HCT116 (cell line): ENCODE results near the gene FGF22. TPM values are rescaled to one million over a fixed set of nuclear protein-coding genes. Genes with fewer than 3 reads are reported as not detected.

ENCODE experiments used
- ATAC-seq: fragments of 200-7000 bp; cut with Tn5 transposase; 2 replicates; pipeline ENCODE4 v1.9.1; 2020; ENCODE audit warnings: mild to moderate bottlenecking, moderate library complexity
- BruUV-seq: library from RNA; stranded (reverse); fragments of 400-500 nt; replicated peaks from 2 replicates; lab custom pipeline; 2021; lab: Mats Ljungman, UMichigan
- CTCF ChIA-PET: fragments of 300-600 bp; sonication (Branson Sonifier 250); formaldehyde crosslinking; loops from one replicate; lab custom pipeline; 2021; ENCODE audit warnings: antibody characterized with exemption; lab: Charles Lee
- POLR2A ChIA-PET: fragments of 300-600, 350-600 bp; sonication (Branson Sonifier 250); formaldehyde crosslinking; loops from one replicate; lab custom pipeline; 2021; ENCODE audit warnings: antibody characterized with exemption; lab: Charles Lee
- RAD21 ChIA-PET, 2 experiments: fragments of 300-600 bp; sonication (Branson Sonifier 250); formaldehyde crosslinking; loops; one replicate each; lab custom pipeline; 2023; ENCODE audit warnings: low total read pairs in 2 of 2; ENCODE audit not compliant: uncharacterized antibody in 2 of 2, unreplicated experiment in 2 of 2, low non-redundant PET in 1 of 2; lab: Charles Lee
- DNase-seq: peaks from one replicate; pipeline ENCODE4 v3.0.0-alpha.2; 2010; ENCODE audit warnings: low read depth, low spot score
- H2AFZ ChIP-seq: fragments of 200-600 bp; shearing (Covaris generic), sonication (generic); 2 replicates; pipeline ENCODE4 v1.6.1; 2017; ENCODE audit warnings: low read depth, mixed run types, mixed read lengths, antibody characterized with exemption, low read length; ENCODE audit not compliant: poor library complexity, severe bottlenecking
- H3K27ac ChIP-seq: 2 replicates; pipeline ENCODE4 v1.5.1; 2012; ENCODE audit warnings: low read depth, low read length
- H3K27me3 ChIP-seq: fragments of 200-600 bp; sonication (generic); 2 replicates; pipeline ENCODE4 v1.6.1; 2016; ENCODE audit warnings: mixed run types, low read length, mixed read lengths; ENCODE audit not compliant: insufficient read depth
- H3K36me3 ChIP-seq, 2 experiments: fragments of 200-500 bp in 1 of 2; fragments of 200-600 bp in 1 of 2; sonication (Bioruptor generic) in 1 of 2; sonication (generic) in 1 of 2; 2 replicates each; pipeline versions ENCODE4 v1.5.1 to v1.6.1; 2014 to 2016; ENCODE audit warnings: low read length in 2 of 2, inconsistent platforms in 1 of 2, mixed read lengths in 1 of 2, mixed run types in 1 of 2; ENCODE audit not compliant: insufficient read depth in 2 of 2, control insufficient read depth in 1 of 2
- H3K4me1 ChIP-seq, 2 experiments: fragments of 200-600 bp in 1 of 2; sonication (generic) in 1 of 2; 2 replicates each; pipeline versions ENCODE4 v1.5.1 to v1.6.1; 2012 to 2017; ENCODE audit warnings: low read length in 2 of 2, inconsistent platforms in 1 of 2, mild to moderate bottlenecking in 1 of 2, mixed read lengths in 1 of 2, mixed run types in 1 of 2, moderate library complexity in 1 of 2; ENCODE audit not compliant: insufficient read depth in 2 of 2, control insufficient read depth in 1 of 2
- H3K4me2 ChIP-seq: fragments of 200-600 bp; sonication (generic); 2 replicates; pipeline ENCODE4 v1.6.1; 2017; ENCODE audit warnings: mixed run types, low read length, mixed read lengths
- H3K4me3 ChIP-seq, 2 experiments: fragments of 200-600 bp in 1 of 2; sonication (generic) in 1 of 2; replicated peaks in 1 of 2; 2 replicates each; pipeline ENCODE4 v1.5.1; 2011 to 2016; ENCODE audit warnings: low read length in 2 of 2, control low read depth in 1 of 2, low read depth in 1 of 2, mild to moderate bottlenecking in 1 of 2, mixed read lengths in 1 of 2, mixed run types in 1 of 2
- H3K79me2 ChIP-seq: fragments of 200-600 bp; sonication (generic); 2 replicates; pipeline ENCODE4 v1.6.1; 2017; ENCODE audit warnings: mild to moderate bottlenecking, mixed run types, low read length, moderate library complexity, mixed read lengths; ENCODE audit not compliant: insufficient read depth
- H3K9ac ChIP-seq: fragments of 200-600 bp; sonication (generic); 2 replicates; pipeline ENCODE4 v1.6.1; 2016; ENCODE audit warnings: low read length, mixed read lengths
- H3K9me2 ChIP-seq: fragments of 200-600 bp; sonication (generic), shearing (Covaris generic); 2 replicates; pipeline ENCODE4 v1.6.1; 2017; ENCODE audit warnings: mixed run types, mild to moderate bottlenecking, moderate library complexity; ENCODE audit not compliant: insufficient read depth
- H3K9me3 ChIP-seq, 2 experiments: fragments of 200-500 bp in 1 of 2; fragments of 200-600 bp in 1 of 2; sonication (Bioruptor generic) in 1 of 2; sonication (generic) in 1 of 2; 2 replicates each; pipeline ENCODE4 v1.6.1; 2014 to 2017; ENCODE audit warnings: low read length in 2 of 2, mixed read lengths in 2 of 2, inconsistent platforms in 1 of 2, low read depth in 1 of 2, mild to moderate bottlenecking in 1 of 2, mixed run types in 1 of 2, moderate library complexity in 1 of 2; ENCODE audit not compliant: control insufficient read depth in 1 of 2, insufficient read depth in 1 of 2
- H4K20me1 ChIP-seq: fragments of 200-600 bp; sonication (generic), shearing (Covaris generic); 2 replicates; pipeline ENCODE4 v1.6.1; 2017; ENCODE audit warnings: mixed run types, mild to moderate bottlenecking, moderate library complexity; ENCODE audit not compliant: insufficient read depth
- ATF3 ChIP-seq: IDR thresholded peaks from 2 replicates; pipeline ENCODE4 v1.6.1; 2012
- ELF1 ChIP-seq: IDR thresholded peaks from 2 replicates; pipeline ENCODE4 v1.6.1; 2012; ENCODE audit warnings: low read depth, borderline replicate concordance
- EZH2 ChIP-seq: fragments of 200-600 bp; sonication (generic); IDR thresholded peaks from 2 replicates; pipeline ENCODE4 v1.6.1; 2017; ENCODE audit warnings: antibody characterized with exemption, mixed run types
- EZH2phosphoT487 ChIP-seq: fragments of 200-600 bp; IDR thresholded peaks from 2 replicates; pipeline ENCODE4 v1.6.1; 2018; ENCODE audit warnings: antibody characterized with exemption, borderline replicate concordance
- FOSL1 ChIP-seq: IDR thresholded peaks from 2 replicates; pipeline ENCODE4 v1.6.1; 2012; ENCODE audit warnings: low read depth
- JUND ChIP-seq: IDR thresholded peaks from 2 replicates; pipeline ENCODE4 v1.6.1; 2012
- MAX ChIP-seq: IDR thresholded peaks from 2 replicates; pipeline ENCODE4 v1.6.1; 2012
- SP1 ChIP-seq: IDR thresholded peaks from 2 replicates; pipeline ENCODE4 v1.6.1; 2012; ENCODE audit warnings: low read depth
- SRF ChIP-seq: IDR thresholded peaks from 2 replicates; pipeline ENCODE4 v1.6.1; 2012; ENCODE audit warnings: low read depth
- YY1 ChIP-seq: IDR thresholded peaks from 2 replicates; pipeline ENCODE4 v1.6.1; 2011; ENCODE audit warnings: low read length, low read depth, moderate library complexity, mild to moderate bottlenecking; ENCODE audit not compliant: insufficient replicate concordance; ENCODE audit errors: extremely low read depth
- ZBTB33 ChIP-seq: IDR thresholded peaks from 2 replicates; pipeline ENCODE4 v1.6.1; 2011; ENCODE audit warnings: mild to moderate bottlenecking, low read length, moderate library complexity; ENCODE audit not compliant: insufficient replicate concordance; ENCODE audit errors: extremely low read depth
- ZFX ChIP-seq: fragments of 450-650 bp; IDR thresholded peaks from 2 replicates; pipeline ENCODE4 v1.6.1; 2017
- ZNF274 ChIP-seq: fragments of 200-500 bp; sonication (Bioruptor generic); IDR thresholded peaks from 2 replicates; pipeline ENCODE4 v1.6.1; 2014; ENCODE audit warnings: mild to moderate bottlenecking, low read depth, low read length, inconsistent platforms
- intact Hi-C: fragments of 100-400 bp; cut with micrococcal nuclease; formaldehyde crosslinking; loops from 2 replicates; pipeline ENCODE4 v1.10.0; 2022
- total RNA-seq: library from RNA; stranded (reverse); gene quantifications from one replicate; pipeline ENCODE4 v1.2.1, GENCODE V29; 2021; ENCODE audit not compliant: unreplicated experiment

FGF22 gene
- total RNA-seq, 1 experiment from 2014 or later, result 1.5 TPM

GRCh38 chr19:657611-658010, 17.9 kb downstream of the FGF22 start:
- Histone ChIP-seq H3K9me2 (no peaks in the 10 kb centered on the region), H3K9ac (no peak overlapping the region), H4K20me1 (peaks cover 5% of the 10 kb centered on the region; the same call in 1 of the 2 replicates), H3K4me1 (peaks cover 4 to 14% of the 10 kb centered on the region in 2 experiments), H3K79me2 (peaks cover 100% of the 10 kb centered on the region), H3K27me3 (no peaks in the 10 kb centered on the region), H3K36me3 (peaks cover 3 to 36% of the 10 kb centered on the region in 2 experiments; a peak in 3 of 4 replicates), H3K9me3 (no peaks in the 10 kb centered on the region), H3K4me2 (no peak overlapping the region), H3K27ac (no peak overlapping the region), H2AFZ (no peak overlapping the region), H3K4me3 (no peak overlapping the region)
- DNase-seq (no peak), ATAC-seq (no peak)
- ChIA-PET CTCF (no interaction called here), RAD21 (no interaction called here), POLR2A (no interaction called here)
- TF ChIP-seq EZH2, result no peak
- TF ChIP-seq ATF3, result no peak
- TF ChIP-seq MAX, result no peak
- TF ChIP-seq ELF1, result no peak
- TF ChIP-seq ZNF274, result no peak
- no peak for TF ChIP-seq EZH2phosphoT487
- TF ChIP-seq SP1, result no peak
- no peak for TF ChIP-seq FOSL1
- no peak for TF ChIP-seq ZFX
- TF ChIP-seq YY1, result no peak
- TF ChIP-seq JUND, result no peak
- TF ChIP-seq ZBTB33, result no peak
- TF ChIP-seq SRF, result no peak
- intact Hi-C loops, result no loop called here
- BruUV-seq, result no TSS peak
